Dedifferentiated amniotic fluid mesenchymal stem cell (primary cell): ENCODE results near the gene SRRD.
"Not testable (repeated sequence)": the region's sequence is repeated elsewhere in the genome, so short reads cannot be mapped to it uniquely, and the experiment has no call there.

Experiments used
- DNase-seq: peaks from one replicate; pipeline ENCODE4 v3.0.0-alpha.2; 2016; ENCODE audit errors: extremely low spot score

Gene SRRD

DNA sequence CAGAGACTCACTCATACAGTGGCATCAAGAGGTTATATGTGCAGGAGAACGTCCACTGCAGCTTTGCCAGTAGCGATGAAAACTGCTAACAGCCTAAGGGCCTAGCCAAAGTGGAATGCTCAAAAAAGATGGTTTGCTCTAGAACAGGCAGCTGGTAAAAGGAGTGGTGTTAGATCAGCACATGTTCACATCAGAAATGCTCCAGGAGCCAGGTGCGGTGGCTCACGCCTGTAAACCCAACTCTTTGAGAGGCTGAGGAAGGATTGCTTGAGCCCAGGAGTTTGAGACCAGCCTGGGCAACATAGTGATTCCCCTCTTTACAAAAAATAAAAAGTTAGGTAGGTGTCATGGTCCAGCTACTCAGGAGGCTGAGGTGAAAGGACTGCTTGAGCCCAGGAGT, 38.9 kb downstream of the SRRD start:
- no peak for DNase-seq

DNA sequence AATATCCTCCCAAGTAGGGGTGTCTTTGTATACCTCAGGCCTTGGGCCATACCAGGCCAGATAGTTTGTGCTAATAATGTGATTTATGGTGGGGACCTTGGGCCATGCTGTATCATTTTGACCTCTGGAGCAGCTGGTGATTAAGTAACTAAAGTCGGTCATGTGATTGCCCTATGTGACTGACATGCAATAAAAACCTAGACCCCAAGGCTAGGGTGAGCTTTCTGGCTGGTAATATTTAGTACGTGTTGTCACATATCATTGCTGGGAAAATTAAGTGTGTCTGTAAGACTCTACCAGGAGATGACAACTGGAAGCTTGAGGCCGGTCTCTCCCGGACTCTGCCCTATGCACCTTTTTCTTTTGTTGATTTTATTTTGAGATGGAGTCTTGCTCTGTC, 41.2 kb downstream of the SRRD start:
- no peak for DNase-seq

- no peak for DNase-seq
These were observed 42.4 kb downstream of the SRRD start for GRCh38 chr22:26525946-26526564.

GRCh38 chr22:26527167-26527566, 43.5 kb downstream of the SRRD start:
- DNase-seq = no peak

GRCh38 chr22:26527574-26528465, 44.1 kb downstream of the SRRD start:
- DNase-seq = no peak

GRCh38 chr22:26528518-26528917, 44.8 kb downstream of the SRRD start:
- DNase-seq = not testable (repeated sequence)

GRCh38 chr22:26529345-26529744, 45.7 kb downstream of the SRRD start:
- no peak for DNase-seq

- DNase-seq = no peak
These were observed 50.6 kb downstream of the SRRD start for GRCh38 chr22:26534171-26534855.

DNA sequence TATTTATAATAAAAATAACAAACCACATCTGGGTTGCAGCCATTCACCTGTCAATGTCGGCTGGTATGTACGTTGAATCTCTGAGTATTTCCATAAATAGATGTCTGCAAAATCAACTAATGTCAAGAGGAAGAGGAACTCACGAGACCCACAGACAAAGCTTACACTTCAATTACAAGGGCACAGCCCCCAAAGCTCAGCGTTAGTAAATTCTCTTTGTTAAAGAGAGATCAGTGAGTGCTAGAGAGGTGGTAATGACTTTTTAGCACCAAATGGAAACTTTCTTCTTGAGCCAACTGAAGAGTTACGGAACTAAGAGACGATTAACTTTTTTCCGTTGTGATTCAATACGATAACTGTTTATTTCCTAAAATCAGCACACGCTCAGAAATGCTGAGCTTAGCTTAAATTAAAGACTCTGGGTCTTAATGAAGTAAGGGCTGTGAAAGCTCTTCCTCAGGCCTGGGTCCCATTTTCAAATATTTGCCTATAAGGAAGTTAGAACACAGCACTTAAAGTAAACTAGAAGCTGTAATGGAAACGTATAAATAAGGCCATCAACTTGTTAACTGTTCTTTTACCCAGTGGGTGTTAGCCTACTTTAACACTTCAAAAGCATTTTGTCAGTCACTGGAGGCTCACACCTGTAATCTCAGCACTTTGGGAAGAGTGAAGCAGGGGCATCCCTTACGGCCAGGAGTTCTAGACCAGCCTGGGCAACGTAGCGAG, 51.4 kb downstream of the SRRD start:
- no peak for DNase-seq

DNA sequence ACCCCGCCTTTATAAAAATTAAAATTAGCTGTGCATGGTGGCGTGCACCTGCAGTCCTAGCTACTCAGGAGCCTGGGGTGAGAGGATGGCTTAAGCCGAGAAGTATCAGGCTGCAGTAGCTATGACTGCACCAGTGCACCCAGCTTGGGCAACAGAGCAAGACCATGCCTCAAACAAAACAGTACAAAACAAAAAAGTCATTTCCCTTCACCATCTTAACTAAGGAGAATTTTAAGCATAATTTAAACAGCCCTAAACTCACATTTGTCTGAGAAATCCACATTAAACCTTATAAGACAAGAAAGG, 51.9 kb downstream of the SRRD start:
- DNase-seq = no peak

GRCh38 chr22:26536056-26536761, 52.5 kb downstream of the SRRD start:
- no peak for DNase-seq

GRCh38 chr22:26536762-26537134, 53.1 kb downstream of the SRRD start:
- no peak for DNase-seq

- no peak for DNase-seq
These were observed 56.4 kb downstream of the SRRD start for GRCh38 chr22:26540119-26540518.

GRCh38 chr22:26541167-26541819, 57.6 kb downstream of the SRRD start:
- DNase-seq = no peak

DNA sequence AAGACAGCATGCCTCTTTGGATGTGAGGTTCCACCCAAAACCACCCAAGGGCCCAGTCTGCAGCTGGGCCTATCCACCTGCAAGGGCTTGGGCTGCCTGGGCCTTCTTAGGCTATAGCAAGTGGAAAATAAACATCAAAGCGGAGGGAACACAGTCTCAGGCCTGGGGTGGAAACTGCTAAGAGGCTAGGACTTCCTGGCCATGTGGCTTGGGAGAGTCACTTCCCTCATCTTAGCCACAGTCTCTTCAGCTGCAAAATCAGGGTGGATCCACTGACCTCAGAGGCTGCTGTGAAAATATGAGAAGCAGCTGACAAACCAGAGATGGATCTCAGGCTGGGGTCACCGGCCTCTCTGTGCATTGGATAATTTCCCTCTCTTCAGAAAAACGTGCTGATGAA, 59.2 kb downstream of the SRRD start:
- no peak for DNase-seq
